Posterior vena cava (tissue), 2 donors: ENCODE data around the gene PRELP. TPM values are rescaled to one million over a fixed set of nuclear protein-coding genes. Genes with fewer than 3 reads are reported as not detected.

Experiments used
- DNase-seq: peaks from one replicate; pipeline ENCODE4 v3.0.0-alpha.2; 2020; ENCODE audit warnings: low spot score
- intact Hi-C, 2 donors: fragments of 100-400 bp; cut with DNase I; formaldehyde crosslinking; loops; one replicate each; pipeline versions ENCODE4 v1.14.1 to v1.14.2; 2022 to 2023
- total RNA-seq, 2 donors: library from RNA; stranded (reverse); fragmentation: NEBNext Ultra II Directional; extraction: Animal tissue kit (Norgen Biotek cat#: 25700); gene quantifications; one replicate each; pipeline ENCODE4 v1.2.1, GENCODE V29; 2021
- donor health status: DM: yes; HTN: yes; CAD: no.
- donor health status: DM: yes; HTN: yes; CAD: no.

PRELP gene
- total RNA-seq, 2 donors from 2014 or later: 172 to 283 TPM

GRCh38 chr1:203493901-203494300 lies 18.3 kb downstream of the PRELP start, which contains the start of gene OPTC:
TSS of gene OPTC (plus strand) at chr1:203494153. CDS start at chr1:203496006, 1,853 bp downstream.
- intact Hi-C loops: no loop called here

GRCh38 chr1:203495845-203496244 lies 20.2 kb downstream of the PRELP start:
- intact Hi-C loops: no loop called here
- no peak for DNase-seq

More at GRCh38 chr1:203493901-203494300, 18.3 kb downstream of the PRELP start, which contains the start of gene OPTC:
- DNase-seq: no peak

- intact Hi-C loops: no loop called here
- no peak for DNase-seq
Observed at GRCh38 chr1:203497269-203497777, 21.7 kb downstream of the PRELP start.

- no peak for DNase-seq
- intact Hi-C loops: loop anchor here (5.0 to 10.0 kb wide), 2 partner anchors 125 to 203 kb away; partner anchors contain the start of gene ATP2B4 (in 1 of the 2)
Observed at GRCh38 chr1:203499643-203500278, 24.2 kb downstream of the PRELP start.

GRCh38 chr1:203500279-203500678 lies 24.7 kb downstream of the PRELP start:
- DNase-seq: no peak
- intact Hi-C loops: loop anchor here (5.0 to 10.0 kb wide), 2 partner anchors 125 to 202 kb away; partner anchors contain the start of gene ATP2B4 (in 1 of the 2)

- DNase-seq: no peak
- intact Hi-C loops: loop anchor here (5.0 to 10.0 kb wide), 2 partner anchors 121 to 198 kb away; partner anchors contain the start of gene ATP2B4 (in 1 of the 2)
Observed at GRCh38 chr1:203503836-203504235, 28.2 kb downstream of the PRELP start.

GRCh38 chr1:203504400-203505250 lies 29.0 kb downstream of the PRELP start:
- peak; percentile 91 for DNase-seq
- intact Hi-C loops: loop anchor here (5.0 to 10.0 kb wide), 4 partner anchors 53 to 198 kb away; partner anchors contain the start of gene ATP2B4 (in 2 of the 2)

- DNase-seq: no peak
- intact Hi-C loops: loop anchor here (5.0 to 10.0 kb wide), 4 partner anchors 52 to 197 kb away; partner anchors contain the start of gene ATP2B4 (in 2 of the 2)
Observed at GRCh38 chr1:203505526-203506204, 30.1 kb downstream of the PRELP start.

GRCh38 chr1:203506858-203507626 lies 31.4 kb downstream of the PRELP start:
- intact Hi-C loops: loop anchor here (5.0 to 10.0 kb wide), 4 partner anchors 50 to 195 kb away; partner anchors contain the start of gene ATP2B4 (in 2 of the 2)
- no peak for DNase-seq

GRCh38 chr1:203507759-203508158 lies 32.2 kb downstream of the PRELP start:
- DNase-seq: no peak
- intact Hi-C loops: loop anchor here (5.0 to 10.0 kb wide), 4 partner anchors 50 to 195 kb away; partner anchors contain the start of gene ATP2B4 (in 2 of the 2)

GRCh38 chr1:203508463-203509073 lies 33.0 kb downstream of the PRELP start:
- no peak for DNase-seq
- intact Hi-C loops: loop anchor here (5.0 to 10.0 kb wide), 4 partner anchors 49 to 194 kb away; partner anchors contain the start of gene ATP2B4 (in 2 of the 2)

GRCh38 chr1:203509135-203509534 lies 33.5 kb downstream of the PRELP start:
- intact Hi-C loops: loop anchor here (5.0 to 10.0 kb wide), 4 partner anchors 48 to 193 kb away; partner anchors contain the start of gene ATP2B4 (in 2 of the 2)
- no peak for DNase-seq

GRCh38 chr1:203511513-203511912 lies 35.9 kb downstream of the PRELP start:
- intact Hi-C loops: no loop called here
- no peak for DNase-seq

GRCh38 chr1:203511930-203512329 lies 36.3 kb downstream of the PRELP start:
- DNase-seq: peak; percentile 32
- intact Hi-C loops: no loop called here

GRCh38 chr1:203512517-203512847 lies 36.9 kb downstream of the PRELP start:
- intact Hi-C loops: no loop called here
- no peak for DNase-seq

- intact Hi-C loops: no loop called here
- DNase-seq: no peak
Observed at GRCh38 chr1:203512848-203513584, 37.4 kb downstream of the PRELP start.

- no peak for DNase-seq
- intact Hi-C loops: no loop called here
Observed at GRCh38 chr1:203513585-203514031, 38.0 kb downstream of the PRELP start.
